Epithelial cell of esophagus (primary cell): ENCODE results near the gene SLC66A2.

Experiments
- DNase-seq: peaks from one replicate; pipeline ENCODE4 v3.0.0; 2010; ENCODE audit warnings: low read depth
- H3K4me3 ChIP-seq: 2 replicates; pipeline ENCODE4 v1.5.1; 2011; ENCODE audit warnings: mild to moderate bottlenecking, low read length, control low read depth
- CTCF ChIP-seq: IDR thresholded peaks from 2 replicates; pipeline ENCODE4 v1.5.1; 2011; ENCODE audit warnings: low read depth, mild to moderate bottlenecking, low read length, control low read depth, inconsistent platforms; ENCODE audit not compliant: insufficient read depth; ENCODE audit errors: missing control alignments

Gene SLC66A2

GRCh38 chr18:79912994-79913831 is 38.2 kb downstream of the SLC66A2 start:
- DNase-seq, result no peak
- H3K4me3 ChIP-seq, result no peak overlapping the region
- TF ChIP-seq CTCF, result no peak

- no peak overlapping the region for H3K4me3 ChIP-seq
- TF ChIP-seq CTCF, result no peak
- DNase-seq, result no peak
Observed at GRCh38 chr18:79912409-79912991, 39.0 kb downstream of the SLC66A2 start.

- DNase-seq, result no peak
- H3K4me3 ChIP-seq, result no peak overlapping the region
- TF ChIP-seq CTCF, result no peak
Observed at GRCh38 chr18:79911344-79912270, 39.8 kb downstream of the SLC66A2 start.

- TF ChIP-seq CTCF, result no peak
- H3K4me3 ChIP-seq, result no peak overlapping the region
- DNase-seq, result no peak
Observed at GRCh38 chr18:79910563-79911343, 40.7 kb downstream of the SLC66A2 start.

- TF ChIP-seq CTCF, result no peak
Observed at GRCh38 chr18:79906706-79907105, 44.7 kb downstream of the SLC66A2 start.

GRCh38 chr18:79905993-79906392 is 45.5 kb downstream of the SLC66A2 start:
- DNase-seq, result no peak
- no peak for TF ChIP-seq CTCF
- H3K4me3 ChIP-seq, result no peak overlapping the region

More at GRCh38 chr18:79906706-79907105, 44.7 kb downstream of the SLC66A2 start:
- DNase-seq, result no peak
- no peak overlapping the region for H3K4me3 ChIP-seq
